Right atrium auricular region (tissue), 2 donors: ENCODE results near the gene TAF1. TPM values are rescaled to one million over a fixed set of nuclear protein-coding genes. Genes with fewer than 3 reads are reported as not detected.
"Not testable (repeated sequence)": the region's sequence is repeated elsewhere in the genome, so short reads cannot be mapped to it uniquely, and the experiment has no call there.

Source experiments
- DNase-seq: peaks from one replicate; pipeline ENCODE4 v3.0.0-alpha.2; 2019; ENCODE audit warnings: low spot score
- H3K27ac ChIP-seq, 2 donors: fragments of 200-600 bp; sonication (generic); 1 replicate in 1 of 2; 2 replicates in 1 of 2; pipeline ENCODE4 v1.5.1; 2016 to 2019
- H3K27me3 ChIP-seq, 2 donors: fragments of 200-600 bp; sonication (generic); one replicate each; pipeline versions ENCODE4 v1.5.1 to v1.6.0; 2017 to 2019
- H3K36me3 ChIP-seq: fragments of 200-600 bp; sonication (generic); one replicate; pipeline ENCODE4 v1.5.1; 2016
- H3K4me1 ChIP-seq, 2 donors: fragments of 200-600 bp; sonication (generic); one replicate each; pipeline versions ENCODE4 v1.5.1 to v1.6.0; 2017 to 2019
- H3K4me3 ChIP-seq, 2 donors: fragments of 200-600 bp; sonication (generic); 1 replicate in 1 of 2; 2 replicates in 1 of 2; pipeline ENCODE4 v1.5.1; 2017 to 2019; ENCODE audit warnings: mild to moderate bottlenecking in 1 of 2, moderate library complexity in 1 of 2
- H3K9me3 ChIP-seq, 2 donors: fragments of 200-600 bp; sonication (generic); one replicate each; pipeline ENCODE4 v1.5.1; 2019
- CTCF ChIP-seq, 2 donors: fragments of 200-600 bp; sonication (generic); IDR thresholded peaks; one replicate each; pipeline ENCODE4 v1.5.1; 2019; ENCODE audit warnings: antibody characterized with exemption in 2 of 2
- total RNA-seq, 2 donors: library from RNA; depleted of rRNA; stranded (reverse); fragments of >200 nt; gene quantifications; one replicate each; pipeline ENCODE4 v1.1.0, GENCODE V29; 2016

Gene TAF1
- total RNA-seq, 2 donors from 2014 or later = 17.9 to 19.1 TPM

GRCh38 chrX:71393919-71394318 is 27.8 kb downstream of the TAF1 start:
- Histone ChIP-seq H3K27ac (no peak overlapping the region), H3K9me3 (no peaks in the 10 kb centered on the region), H3K36me3 (peaks cover 75% of the 10 kb centered on the region), H3K4me1 (no peaks in the 10 kb centered on the region), H3K27me3 (no peaks in the 10 kb centered on the region), H3K4me3 (no peak overlapping the region)
- no peak for TF ChIP-seq CTCF (IDR thresholded peaks at IDR 0.05)
- no peak for DNase-seq

GRCh38 chrX:71396576-71396975 is 30.4 kb downstream of the TAF1 start:
- H3K27me3 ChIP-seq = no peaks in the 10 kb centered on the region
- H3K4me3 ChIP-seq = no peak overlapping the region
- H3K36me3 ChIP-seq = peaks cover 56% of the 10 kb centered on the region
- no peak overlapping the region for H3K27ac ChIP-seq
- no peaks in the 10 kb centered on the region for H3K9me3 ChIP-seq
- no peak for TF ChIP-seq CTCF (IDR thresholded peaks at IDR 0.05)
- no peak for DNase-seq
- no peaks in the 10 kb centered on the region for H3K4me1 ChIP-seq

- peaks cover 37% of the 10 kb centered on the region for H3K36me3 ChIP-seq
- H3K4me1 ChIP-seq = no peaks in the 10 kb centered on the region
- H3K27ac ChIP-seq = no peak overlapping the region
- TF ChIP-seq CTCF (IDR thresholded peaks at IDR 0.05) = no peak
- DNase-seq = no peak
- H3K4me3 ChIP-seq = no peak overlapping the region
- H3K27me3 ChIP-seq = no peaks in the 10 kb centered on the region
- H3K9me3 ChIP-seq = no peaks in the 10 kb centered on the region
Measured at GRCh38 chrX:71400710-71401109, 34.6 kb downstream of the TAF1 start.

- DNase-seq, H3K27ac ChIP-seq, H3K4me3 ChIP-seq, H3K9me3 ChIP-seq, H3K4me1 ChIP-seq, H3K27me3 ChIP-seq: not testable (repeated sequence)
- H3K36me3 ChIP-seq = peaks cover 20% of the 10 kb centered on the region
Measured at GRCh38 chrX:71416260-71416659, 50.1 kb downstream of the TAF1 start.

- no peak overlapping the region for H3K27ac ChIP-seq
- no peaks in the 10 kb centered on the region for H3K27me3 ChIP-seq
- no peak overlapping the region for H3K4me3 ChIP-seq
- H3K4me1 ChIP-seq = no peaks in the 10 kb centered on the region
- no peaks in the 10 kb centered on the region for H3K9me3 ChIP-seq
- DNase-seq = no peak
- no peak for TF ChIP-seq CTCF (IDR thresholded peaks at IDR 0.05)
- peaks cover 35% of the 10 kb centered on the region for H3K36me3 ChIP-seq
Measured at GRCh38 chrX:71420686-71421085, 54.5 kb downstream of the TAF1 start.

GRCh38 chrX:71432733-71433132 is 66.6 kb downstream of the TAF1 start:
- no peak overlapping the region for H3K27ac ChIP-seq
- H3K4me3 ChIP-seq = no peak overlapping the region
- no peak for TF ChIP-seq CTCF (IDR thresholded peaks at IDR 0.05)
- no peaks in the 10 kb centered on the region for H3K27me3 ChIP-seq
- no peak for DNase-seq
- peaks cover 8% of the 10 kb centered on the region for H3K36me3 ChIP-seq
- no peaks in the 10 kb centered on the region for H3K9me3 ChIP-seq
- H3K4me1 ChIP-seq = no peaks in the 10 kb centered on the region
